Trophoblast cell (in vitro differentiated cells and primary cell): ENCODE results near the gene ALPI.

Source experiments
- DNase-seq, 2 donors: peaks; one replicate each; pipeline ENCODE4 v3.0.0-alpha.2; 2016
- H2AFZ ChIP-seq: 2 replicates; pipeline ENCODE4 v1.6.1; 2013; ENCODE audit warnings: low read length, moderate library complexity, mild to moderate bottlenecking; ENCODE audit not compliant: insufficient read depth, poor library complexity
- H2AK5ac ChIP-seq: 2 replicates; pipeline ENCODE4 v1.6.1; 2013; ENCODE audit warnings: mild to moderate bottlenecking, low read length
- H2BK120ac ChIP-seq: 2 replicates; pipeline ENCODE4 v1.6.1; 2013; ENCODE audit warnings: low read length, mild to moderate bottlenecking, moderate library complexity; ENCODE audit not compliant: insufficient read depth, poor library complexity
- H2BK12ac ChIP-seq: 2 replicates; pipeline ENCODE4 v1.6.1; 2013; ENCODE audit warnings: mild to moderate bottlenecking, low read length, moderate library complexity
- H2BK5ac ChIP-seq: 2 replicates; pipeline ENCODE4 v1.6.1; 2013; ENCODE audit warnings: low read length, low read depth, moderate library complexity, mild to moderate bottlenecking; ENCODE audit not compliant: poor library complexity
- H3K14ac ChIP-seq: 2 replicates; pipeline ENCODE4 v1.6.1; 2013; ENCODE audit warnings: mild to moderate bottlenecking, low read length
- H3K18ac ChIP-seq: 2 replicates; pipeline ENCODE4 v1.6.1; 2013; ENCODE audit warnings: mild to moderate bottlenecking, low read length
- H3K23ac ChIP-seq: 2 replicates; pipeline ENCODE4 v1.6.1; 2013; ENCODE audit warnings: low read length
- H3K27ac ChIP-seq: 2 replicates; pipeline ENCODE4 v1.5.1; 2013; ENCODE audit warnings: low read depth, mild to moderate bottlenecking, inconsistent platforms, low read length, moderate library complexity
- H3K27me3 ChIP-seq: 2 replicates; pipeline ENCODE4 v1.6.1; 2013; ENCODE audit warnings: inconsistent platforms, mild to moderate bottlenecking, low read length, moderate library complexity; ENCODE audit not compliant: insufficient read depth
- H3K36me3 ChIP-seq, 2 experiments: 1 replicate in 1 of 2; 2 replicates in 1 of 2; pipeline ENCODE4 v1.6.1; 2013; ENCODE audit warnings: low read length in 2 of 2, mild to moderate bottlenecking in 2 of 2, moderate library complexity in 1 of 2; ENCODE audit not compliant: insufficient read depth in 2 of 2, control insufficient read depth in 1 of 2
- H3K4ac ChIP-seq: 2 replicates; pipeline ENCODE4 v1.6.1; 2013; ENCODE audit warnings: low read depth, mild to moderate bottlenecking, low read length, moderate library complexity
- H3K4me1 ChIP-seq, 2 experiments: 1 replicate in 1 of 2; 2 replicates in 1 of 2; pipeline ENCODE4 v1.6.1; 2013; ENCODE audit warnings: low read length in 2 of 2, mild to moderate bottlenecking in 2 of 2, moderate library complexity in 1 of 2; ENCODE audit not compliant: insufficient read depth in 2 of 2, control insufficient read depth in 1 of 2
- H3K4me2 ChIP-seq: 2 replicates; pipeline ENCODE4 v1.6.1; 2013; ENCODE audit warnings: inconsistent platforms, mild to moderate bottlenecking, low read length, moderate library complexity
- H3K4me3 ChIP-seq: 2 replicates; pipeline ENCODE4 v1.5.1; 2013; ENCODE audit warnings: mild to moderate bottlenecking, low read depth, low read length, inconsistent platforms
- H3K79me1 ChIP-seq: one replicate; pipeline ENCODE4 v1.6.1; 2013; ENCODE audit warnings: low read length
- H3K79me2 ChIP-seq: 2 replicates; pipeline ENCODE4 v1.6.1; 2013; ENCODE audit warnings: low read length, mild to moderate bottlenecking; ENCODE audit not compliant: control insufficient read depth, insufficient read depth, poor library complexity
- H3K9ac ChIP-seq: 2 replicates; pipeline ENCODE4 v1.6.1; 2013; ENCODE audit warnings: mild to moderate bottlenecking, low read length
- H3K9me3 ChIP-seq: 2 replicates; pipeline ENCODE4 v1.6.1; 2013; ENCODE audit warnings: low read depth, mild to moderate bottlenecking, control low read depth, inconsistent platforms, low read length; ENCODE audit not compliant: insufficient read depth
- H4K12ac ChIP-seq: 2 replicates; pipeline ENCODE4 v1.6.1; 2013; ENCODE audit warnings: low read depth, mild to moderate bottlenecking, low read length, moderate library complexity
- H4K8ac ChIP-seq: 2 replicates; pipeline ENCODE4 v1.6.1; 2013; ENCODE audit warnings: low read depth, mild to moderate bottlenecking, low read length, moderate library complexity
- H4K91ac ChIP-seq: one replicate; pipeline ENCODE4 v1.6.1; 2013; ENCODE audit warnings: low read depth, mild to moderate bottlenecking, low read length, moderate library complexity
- WGBS: extraction: QIAGEN DNeasy Blood & Tissue Kit; methylation state at CpG from one replicate; pipeline ENCODE4 v1.1.7; 2013; ENCODE audit warnings: missing lambda C conversion rate; ENCODE audit not compliant: insufficient read length, insufficient coverage; ENCODE audit errors: extremely low coverage; 5-methylcytosine and 5-hydroxymethylcytosine counted together

ALPI gene

GRCh38 chr2:232492236-232492848 lies 36.4 kb downstream of the ALPI start:
- no peak overlapping the region for H3K9ac ChIP-seq

GRCh38 chr2:232492963-232493700 lies 37.2 kb downstream of the ALPI start:
- no peak overlapping the region for H3K4me2 ChIP-seq
- H3K27me3 ChIP-seq = peaks cover 11% of the 10 kb centered on the region
- no CpG with 5 or more reads among the region's 24 CpGs for WGBS

More at GRCh38 chr2:232492236-232492848, 36.4 kb downstream of the ALPI start:
- Histone ChIP-seq H4K91ac (no peak overlapping the region), H2BK12ac (no peak overlapping the region), H3K79me2 (no peaks in the 10 kb centered on the region), H3K23ac (no peak overlapping the region), H3K14ac (no peak overlapping the region), H2BK120ac (no peak overlapping the region), H3K4me2 (no peak overlapping the region), H2AK5ac (no peak overlapping the region), H3K27me3 (peaks cover 19% of the 10 kb centered on the region), H2BK5ac (no peak overlapping the region), H4K8ac (no peak overlapping the region), H3K9me3 (peaks cover 4% of the 10 kb centered on the region), H3K4me1 (no peaks in the 10 kb centered on the region), H2AFZ (no peak overlapping the region), H4K12ac (no peak overlapping the region), H3K36me3 (no peaks in the 10 kb centered on the region), H3K18ac (no peak overlapping the region), H3K79me1 (no peaks in the 10 kb centered on the region), H3K4me3 (peak overlapping the region; percentile 45), H3K4ac (no peak overlapping the region), H3K27ac (no peak overlapping the region)
- no peak for DNase-seq
- WGBS = no CpG with 5 or more reads among the region's 8 CpGs

GRCh38 chr2:232493701-232494474 lies 37.9 kb downstream of the ALPI start:
- no peaks in the 10 kb centered on the region for H3K79me1 ChIP-seq
- H3K9ac ChIP-seq = no peak overlapping the region

More at GRCh38 chr2:232492963-232493700, 37.2 kb downstream of the ALPI start:
- Histone ChIP-seq H3K27ac (no peak overlapping the region), H3K18ac (no peak overlapping the region), H3K9me3 (peaks cover 4% of the 10 kb centered on the region), H3K23ac (no peak overlapping the region), H2BK120ac (no peak overlapping the region), H3K79me2 (no peaks in the 10 kb centered on the region), H2AK5ac (no peak overlapping the region), H4K91ac (no peak overlapping the region), H3K9ac (no peak overlapping the region), H2BK5ac (no peak overlapping the region), H2AFZ (no peak overlapping the region), H3K79me1 (no peaks in the 10 kb centered on the region), H3K36me3 (no peaks in the 10 kb centered on the region), H3K4ac (no peak overlapping the region), H4K12ac (no peak overlapping the region), H4K8ac (no peak overlapping the region), H2BK12ac (no peak overlapping the region), H3K4me3 (no peak overlapping the region), H3K4me1 (no peaks in the 10 kb centered on the region), H3K14ac (no peak overlapping the region)
- no peak for DNase-seq

DNA sequence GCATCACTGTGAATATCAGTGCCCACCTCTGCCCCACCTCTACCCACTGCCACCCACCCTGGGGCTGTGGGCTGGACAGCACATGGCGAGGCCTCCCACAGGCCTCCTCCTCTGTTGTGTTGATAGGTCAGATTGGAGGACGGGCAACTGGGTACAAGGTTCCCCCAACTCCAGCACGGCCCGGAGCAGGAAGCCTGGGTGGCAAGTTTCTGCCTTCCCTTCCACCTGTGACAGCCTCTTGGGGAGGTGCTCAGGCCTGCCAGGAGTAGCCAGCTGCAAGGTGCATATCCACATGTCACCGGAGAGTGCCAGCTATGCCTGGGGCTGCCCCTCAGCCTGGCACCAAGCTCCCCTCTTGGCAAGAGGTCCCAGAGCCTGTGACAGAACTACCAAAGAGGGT lies 38.6 kb downstream of the ALPI start:
- DNase-seq = no peak
- WGBS = no CpG with 5 or more reads among the region's 5 CpGs
- Histone ChIP-seq H2AK5ac (no peak overlapping the region), H2AFZ (no peak overlapping the region), H2BK120ac (no peak overlapping the region), H3K79me2 (no peaks in the 10 kb centered on the region), H3K36me3 (no peaks in the 10 kb centered on the region), H3K27ac (no peak overlapping the region), H4K12ac (no peak overlapping the region), H2BK12ac (no peak overlapping the region), H3K18ac (no peak overlapping the region), H3K9me3 (peaks cover 9% of the 10 kb centered on the region), H2BK5ac (no peak overlapping the region), H3K4ac (no peak overlapping the region), H3K4me3 (no peak overlapping the region), H3K79me1 (no peaks in the 10 kb centered on the region), H3K4me1 (no peaks in the 10 kb centered on the region), H4K91ac (no peak overlapping the region), H3K14ac (no peak overlapping the region), H3K23ac (no peak overlapping the region), H3K4me2 (no peak overlapping the region), H4K8ac (no peak overlapping the region), H3K27me3 (peaks cover 2% of the 10 kb centered on the region), H3K9ac (no peak overlapping the region)

More at GRCh38 chr2:232493701-232494474, 37.9 kb downstream of the ALPI start:
- H3K4me1 ChIP-seq = no peaks in the 10 kb centered on the region
- H2BK5ac ChIP-seq = no peak overlapping the region
- H2AK5ac ChIP-seq = no peak overlapping the region
- no peak overlapping the region for H4K8ac ChIP-seq
- no peak overlapping the region for H3K4ac ChIP-seq
- no peak for DNase-seq
- H4K12ac ChIP-seq = no peak overlapping the region
- peaks cover 3% of the 10 kb centered on the region for H3K27me3 ChIP-seq
- H3K4me2 ChIP-seq = no peak overlapping the region
- no peak overlapping the region for H3K23ac ChIP-seq
- H3K18ac ChIP-seq = no peak overlapping the region
- no peaks in the 10 kb centered on the region for H3K36me3 ChIP-seq
- H4K91ac ChIP-seq = no peak overlapping the region
- no peak overlapping the region for H2BK120ac ChIP-seq
- H3K4me3 ChIP-seq = no peak overlapping the region
- H2BK12ac ChIP-seq = no peak overlapping the region
- H3K27ac ChIP-seq = no peak overlapping the region
- H3K79me2 ChIP-seq = no peaks in the 10 kb centered on the region
- peaks cover 4% of the 10 kb centered on the region for H3K9me3 ChIP-seq
- no peak overlapping the region for H2AFZ ChIP-seq
- no CpG with 5 or more reads among the region's 10 CpGs for WGBS
- H3K14ac ChIP-seq = no peak overlapping the region
